GM23248 (cell line): Measurements from ENCODE around the gene ARIH2. TPM values are rescaled to one million over a fixed set of nuclear protein-coding genes. Genes with fewer than 3 reads are reported as not detected.

Experiments used
- DNase-seq: peaks from one replicate; pipeline ENCODE4 v3.0.0-alpha.2; 2015
- H2AFZ ChIP-seq: fragments of 200-600 bp; sonication (generic); 2 replicates; pipeline ENCODE4 v1.6.1; 2016; ENCODE audit warnings: antibody characterized with exemption
- H3F3A ChIP-seq: fragments of 200-600 bp; sonication (generic); 2 replicates; pipeline ENCODE4 v1.6.1; 2016; ENCODE audit warnings: mild to moderate bottlenecking, antibody characterized with exemption, mixed run types; ENCODE audit not compliant: insufficient read depth
- H3K27ac ChIP-seq: fragments of 200-600 bp; sonication (generic); 2 replicates; pipeline ENCODE4 v1.5.1; 2016; ENCODE audit warnings: mild to moderate bottlenecking
- H3K27me3 ChIP-seq: fragments of 200-600 bp; sonication (generic); replicated peaks from 2 replicates; pipeline ENCODE4 v1.6.1; 2016; ENCODE audit warnings: mild to moderate bottlenecking; ENCODE audit not compliant: insufficient read depth
- H3K36me3 ChIP-seq: fragments of 200-600 bp; sonication (generic); 2 replicates; pipeline ENCODE4 v1.6.1; 2016; ENCODE audit warnings: low read depth, mild to moderate bottlenecking
- H3K4me1 ChIP-seq: fragments of 200-600 bp; sonication (generic); 2 replicates; pipeline ENCODE4 v1.6.1; 2016; ENCODE audit warnings: mild to moderate bottlenecking; ENCODE audit not compliant: insufficient read depth
- H3K4me2 ChIP-seq: fragments of 200-600 bp; sonication (generic); one replicate; pipeline ENCODE4 v1.6.1; 2016; ENCODE audit warnings: mild to moderate bottlenecking; ENCODE audit not compliant: unreplicated experiment
- H3K4me3 ChIP-seq: fragments of 200-600 bp; sonication (generic); 2 replicates; pipeline ENCODE4 v1.5.1; 2016; ENCODE audit warnings: mild to moderate bottlenecking
- H3K79me2 ChIP-seq: fragments of 200-600 bp; sonication (generic); 2 replicates; pipeline ENCODE4 v1.6.1; 2016; ENCODE audit warnings: mild to moderate bottlenecking; ENCODE audit not compliant: insufficient read depth
- H3K9ac ChIP-seq: fragments of 200-600 bp; sonication (generic); 2 replicates; pipeline ENCODE4 v1.6.1; 2016; ENCODE audit warnings: mild to moderate bottlenecking
- H3K9me2 ChIP-seq: fragments of 200-600 bp; sonication (generic); 2 replicates; pipeline ENCODE4 v1.6.1; 2016; ENCODE audit warnings: mixed run types, mild to moderate bottlenecking, moderate library complexity; ENCODE audit not compliant: insufficient read depth
- H3K9me3 ChIP-seq: fragments of 200-600 bp; sonication (generic); one replicate; pipeline ENCODE4 v1.6.1; 2017; ENCODE audit warnings: low read depth
- H4K20me1 ChIP-seq: fragments of 200-600 bp; sonication (generic); 2 replicates; pipeline ENCODE4 v1.6.0; 2016; ENCODE audit not compliant: insufficient read depth
- EZH2 ChIP-seq: fragments of 200-600 bp; sonication (generic); IDR thresholded peaks from 2 replicates; pipeline ENCODE4 v1.6.1; 2018; ENCODE audit warnings: antibody characterized with exemption, mild to moderate bottlenecking; ENCODE audit not compliant: insufficient read depth, poor library complexity, severe bottlenecking
- EZH2phosphoT487 ChIP-seq: fragments of 200-600 bp; sonication (generic); IDR thresholded peaks from 2 replicates; pipeline ENCODE4 v1.6.1; 2018; ENCODE audit warnings: antibody characterized with exemption, moderate library complexity, mild to moderate bottlenecking, low read depth; ENCODE audit not compliant: insufficient read depth
- WGBS, 2 experiments: methylation state at CpG; one replicate each; pipeline ENCODE4 v1.1.6; 2015 to 2017; ENCODE audit warnings: low lambda C conversion rate in 2 of 2, low coverage in 1 of 2; ENCODE audit errors: missing lambda C conversion rate in 2 of 2; 5-methylcytosine and 5-hydroxymethylcytosine counted together
- in situ Hi-C: fragments of 300-500 bp; cut with MboI; formaldehyde crosslinking; loops from 2 replicates; pipeline ENCODE4 v1.15.0; 2020
- polyA plus RNA-seq: library from polyadenylated mRNA; unstranded; fragments of >200 nt; fragmentation: Nextera tagmentation; extraction: Ambion mirVana; gene quantifications from 2 replicates; pipeline ENCODE4 v1.2.1, GENCODE V29; 2016
- total RNA-seq: library from RNA; depleted of rRNA; stranded (reverse); fragments of >200 nt; shearing (Covaris generic); gene quantifications from 2 replicates; pipeline ENCODE4 v1.2.3, GENCODE V29; 2014

The ARIH2 gene
- total and polyA plus RNA-seq, 2 experiments from 2014 or later: 59.7 to 102 TPM

- peak overlapping the region; percentile 96 for H3K9ac ChIP-seq
- no peaks in the 10 kb centered on the region for H3K9me3 ChIP-seq
- H2AFZ ChIP-seq: peak overlapping the region; percentile 28; the same call in 1 of the 2 replicates
- H4K20me1 ChIP-seq: no peaks in the 10 kb centered on the region
- peak overlapping the region; percentile 84 for H3K4me3 ChIP-seq
- peaks cover 18% of the 10 kb centered on the region for H3K36me3 ChIP-seq
- peak overlapping the region; percentile 87 for H3K4me2 ChIP-seq
- no peaks in the 10 kb centered on the region for H3K27me3 ChIP-seq
- H3K79me2 ChIP-seq: peaks cover 59% of the 10 kb centered on the region
- peak overlapping the region; percentile 99 for H3K27ac ChIP-seq
- DNase-seq: peak; percentile 64
- H3K4me1 ChIP-seq: peaks cover 5% of the 10 kb centered on the region; the same call in 1 of the 2 replicates
- in situ Hi-C loops: no loop called here
- WGBS, 2 experiments: 52 to 62% methylated on average over 10 to 12 of the region's 12 CpGs
- TF ChIP-seq EZH2: no peak
- TF ChIP-seq EZH2phosphoT487: no peak
- peaks cover 40% of the 10 kb centered on the region for H3F3A ChIP-seq
- H3K9me2 ChIP-seq: no peaks in the 10 kb centered on the region
These were observed 101.3 kb downstream of the ARIH2 start for GRCh38 chr3:49019941-49020329.

DNA sequence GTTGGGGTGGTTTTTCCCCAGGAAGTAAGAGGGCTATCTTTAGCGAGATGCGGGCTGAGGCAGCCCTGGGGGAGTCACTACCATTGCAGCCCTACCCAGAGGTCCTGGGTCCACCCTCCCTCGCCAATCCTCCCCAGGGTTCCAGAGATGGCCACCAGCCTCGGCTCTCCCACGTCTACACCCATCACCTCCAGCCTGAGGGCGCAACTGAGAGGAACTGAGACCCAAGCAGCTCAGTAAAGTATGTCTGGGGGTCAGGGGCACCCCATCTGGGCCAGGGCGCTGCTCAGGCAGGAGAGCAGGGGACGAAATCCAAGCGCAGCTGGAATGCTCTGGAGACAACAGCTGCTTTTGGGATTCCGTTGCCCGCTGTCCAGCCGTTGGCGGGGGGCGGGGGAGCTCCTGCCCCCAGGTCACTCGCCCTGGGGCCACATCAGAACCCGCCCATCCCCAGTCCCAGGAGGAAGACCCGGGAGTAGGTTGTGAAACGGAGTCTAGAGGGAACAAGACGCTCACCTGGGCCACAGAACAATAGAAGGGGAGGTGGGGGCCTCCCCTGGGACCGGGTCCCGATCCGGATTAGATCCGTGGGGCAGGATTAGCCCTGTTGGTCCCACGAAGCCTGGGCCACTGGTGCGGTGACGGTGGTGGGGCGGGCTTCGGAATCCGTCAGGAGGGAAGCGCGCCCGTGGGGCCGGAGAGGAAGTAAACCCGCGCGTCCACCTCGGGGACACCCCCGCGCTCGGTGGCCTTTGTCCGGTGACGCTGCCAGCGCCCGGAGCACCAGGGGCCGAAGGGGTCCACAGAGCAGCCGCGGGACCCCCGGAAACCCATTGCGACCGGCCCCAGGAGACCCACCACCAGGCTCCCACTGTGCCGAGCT, 101.9 kb downstream of the ARIH2 start:
- peaks cover 5% of the 10 kb centered on the region; the same call in 1 of the 2 replicates for H3K4me1 ChIP-seq
- 2 to 4% methylated on average over 30 to 41 of the region's 51 CpGs for WGBS, 2 experiments
- in situ Hi-C loops: no loop called here

GRCh38 chr3:49021213-49021812, 102.7 kb downstream of the ARIH2 start:
- H3K4me3 ChIP-seq: peak overlapping the region; percentile 84
- no peak for TF ChIP-seq EZH2phosphoT487
- TF ChIP-seq EZH2: no peak
- no peaks in the 10 kb centered on the region for H3K9me3 ChIP-seq
- WGBS, 2 experiments: 1% methylated on average over 47 to 58 of the region's 60 CpGs
- H3K4me2 ChIP-seq: peak overlapping the region; percentile 87
- H3K36me3 ChIP-seq: peaks cover 14% of the 10 kb centered on the region
- no peaks in the 10 kb centered on the region for H4K20me1 ChIP-seq
- H3K4me1 ChIP-seq: peaks cover 5% of the 10 kb centered on the region; the same call in 1 of the 2 replicates
- H3K27me3 ChIP-seq: no peaks in the 10 kb centered on the region
- peak overlapping the region; percentile 99 for H3K27ac ChIP-seq
- peaks cover 39% of the 10 kb centered on the region for H3F3A ChIP-seq
- peak overlapping the region; percentile 79 for H2AFZ ChIP-seq
- DNase-seq: peak; percentile 100
- in situ Hi-C loops: no loop called here
- H3K9ac ChIP-seq: peak overlapping the region; percentile 96
- H3K9me2 ChIP-seq: no peaks in the 10 kb centered on the region
- peaks cover 73% of the 10 kb centered on the region for H3K79me2 ChIP-seq

More for the DNA sequence above, 101.9 kb downstream of the ARIH2 start:
- peak overlapping the region; percentile 84 for H3K4me3 ChIP-seq
- H3K9ac ChIP-seq: peak overlapping the region; percentile 96
- DNase-seq: peak; percentile 67
- H4K20me1 ChIP-seq: no peaks in the 10 kb centered on the region
- no peaks in the 10 kb centered on the region for H3K27me3 ChIP-seq
- peak overlapping the region; percentile 87 for H3K4me2 ChIP-seq
- no peaks in the 10 kb centered on the region for H3K9me2 ChIP-seq
- peaks cover 66% of the 10 kb centered on the region for H3K79me2 ChIP-seq
- H3K36me3 ChIP-seq: peaks cover 15% of the 10 kb centered on the region
- H3K27ac ChIP-seq: peak overlapping the region; percentile 99
- TF ChIP-seq EZH2 (no peak), EZH2phosphoT487 (no peak)
- peak overlapping the region; percentile 28 for H2AFZ ChIP-seq
- H3F3A ChIP-seq: peaks cover 40% of the 10 kb centered on the region
- H3K9me3 ChIP-seq: no peaks in the 10 kb centered on the region

DNA sequence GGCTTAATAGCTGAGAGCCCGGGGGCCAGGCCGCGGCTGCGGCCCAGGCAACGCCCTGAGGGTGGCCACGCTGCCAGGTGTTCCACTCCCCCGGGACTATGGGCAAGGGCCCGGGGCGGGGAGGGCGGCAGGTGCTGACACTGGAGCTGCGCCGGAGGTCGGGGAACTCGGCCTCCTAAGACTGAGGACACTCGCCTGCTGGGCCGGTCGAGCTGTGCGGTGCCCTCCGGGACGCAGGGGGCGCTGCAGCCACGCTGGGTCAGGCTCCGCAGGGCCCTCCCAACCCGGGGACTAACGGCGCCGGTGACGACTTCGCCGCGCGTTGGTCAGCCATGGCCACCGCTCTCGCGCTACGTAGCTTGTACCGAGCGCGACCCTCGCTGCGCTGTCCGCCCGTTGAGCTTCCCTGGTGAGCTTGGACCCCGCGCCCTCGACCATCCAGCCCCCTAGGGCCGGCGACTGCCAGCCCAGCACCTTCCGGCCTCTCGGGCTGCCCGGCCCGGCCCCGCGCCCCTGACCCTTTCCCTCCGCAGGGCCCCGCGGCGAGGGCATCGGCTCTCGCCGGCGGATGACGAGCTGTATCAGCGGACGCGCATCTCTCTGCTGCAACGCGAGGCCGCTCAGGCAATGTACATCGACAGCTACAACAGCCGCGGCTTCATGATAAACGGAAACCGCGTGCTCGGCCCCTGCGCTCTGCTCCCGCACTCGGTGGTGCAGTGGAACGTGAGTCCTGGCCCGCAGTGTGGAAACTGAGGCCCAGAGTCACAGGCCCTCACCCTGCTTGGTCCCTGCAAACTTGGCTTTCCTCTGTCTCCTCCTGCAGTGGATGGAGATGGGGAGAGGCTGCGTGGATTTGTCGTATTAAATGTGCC, 103.4 kb downstream of the ARIH2 start, which contains the start of gene NDUFAF3:
Gene NDUFAF3 (plus strand): TSS at position 309 of the 875 bp plus-strand sequence. CDS start 24 bp downstream, at position 333.
- no peak for TF ChIP-seq EZH2phosphoT487
- no peak for TF ChIP-seq EZH2

More for the DNA sequence above, 103.4 kb downstream of the ARIH2 start, which contains the start of gene NDUFAF3:
- peak within 1 kb of the TSS; percentile 84 for H3K4me3 ChIP-seq
- H3K9me2 ChIP-seq: no peaks in the 10 kb centered on the region
- H3K79me2 ChIP-seq: peaks cover 76% of the 10 kb centered on the region
- peaks cover 6% of the 10 kb centered on the region for H3K4me1 ChIP-seq
- in situ Hi-C loops: no loop called here
- H2AFZ ChIP-seq: peak within 1 kb of the TSS; percentile 79
- H3K9ac ChIP-seq: peak within 1 kb of the TSS; percentile 96
- no peaks in the 10 kb centered on the region for H4K20me1 ChIP-seq
- WGBS, 2 experiments: 1% methylated on average over 64 to 70 of the region's 83 CpGs
- peak within 1 kb of the TSS; percentile 87 for H3K4me2 ChIP-seq
- H3K27ac ChIP-seq: peak within 1 kb of the TSS; percentile 99
- peak; percentile 97 for DNase-seq
- peaks cover 14% of the 10 kb centered on the region for H3K36me3 ChIP-seq
- H3F3A ChIP-seq: peaks cover 40% of the 10 kb centered on the region
- no peaks in the 10 kb centered on the region for H3K27me3 ChIP-seq
- no peaks in the 10 kb centered on the region for H3K9me3 ChIP-seq
